ENCODE results near the gene LRRC70.

The LRRC70 gene

GRCh38 chr5:62576570-62577170 is 1.9 kb upstream of the LRRC70 start:
- H3K4me1 ChIP-seq (ENCODE audit: insufficient read depth, low read length, poor library complexity, severe bottlenecking) = peaks cover 59% of the 10 kb centered on the region
- H2AFZ ChIP-seq (ENCODE audit: low read length) = no peak overlapping the region
- H3K27me3 ChIP-seq (ENCODE audit: insufficient read depth, low read length, poor library complexity, severe bottlenecking) = no peaks in the 10 kb centered on the region
- H3K9me2 ChIP-seq (replicated peaks; ENCODE audit: low read depth, low read length) = no peaks in the 10 kb centered on the region
- no peaks in the 10 kb centered on the region for H3F3A ChIP-seq (ENCODE audit: low read depth)
- TF ChIP-seq EZH2phosphoT487 (IDR thresholded peaks at IDR 0.05; ENCODE audit: borderline replicate concordance) (no peak), CTCF (conservative IDR thresholded peaks at IDR 0.05; ENCODE audit: low read length) (no peak)
- no peaks in the 10 kb centered on the region for H3K9me3 ChIP-seq (ENCODE audit: insufficient read depth, low read depth, low read length)
- peak overlapping the region; percentile 79 for H3K4me2 ChIP-seq (ENCODE audit: low read depth, low read length, poor library complexity, severe bottlenecking)
- H3K9ac ChIP-seq (ENCODE audit: low read depth, low read length, poor library complexity, severe bottlenecking) = no peak overlapping the region
- H4K20me1 ChIP-seq (ENCODE audit: insufficient read depth, low read length, poor library complexity, severe bottlenecking) = no peaks in the 10 kb centered on the region
- H3K79me2 ChIP-seq (ENCODE audit: insufficient read depth, low read length) = peaks cover 35% of the 10 kb centered on the region
- no peaks in the 10 kb centered on the region for H3K36me3 ChIP-seq (ENCODE audit: insufficient read depth, low read length)
- no peak overlapping the region for H3K4me3 ChIP-seq (ENCODE audit: low read length, poor library complexity, severe bottlenecking)

GRCh38 chr5:62577488-62577887 is 1.1 kb upstream of the LRRC70 start:
- Histone ChIP-seq H3F3A (ENCODE audit: low read depth) (no peaks in the 10 kb centered on the region), H4K20me1 (ENCODE audit: insufficient read depth, low read length, poor library complexity, severe bottlenecking) (no peaks in the 10 kb centered on the region), H3K9ac (ENCODE audit: low read depth, low read length, poor library complexity, severe bottlenecking) (no peak overlapping the region), H3K36me3 (ENCODE audit: insufficient read depth, low read length) (no peaks in the 10 kb centered on the region), H3K4me1 (ENCODE audit: insufficient read depth, low read length, poor library complexity, severe bottlenecking) (peaks cover 68% of the 10 kb centered on the region), H3K27me3 (ENCODE audit: insufficient read depth, low read length, poor library complexity, severe bottlenecking) (no peaks in the 10 kb centered on the region), H3K4me2 (ENCODE audit: low read depth, low read length, poor library complexity, severe bottlenecking) (peak overlapping the region; percentile 79), H3K9me3 (ENCODE audit: insufficient read depth, low read depth, low read length) (no peaks in the 10 kb centered on the region), H3K9me2 (replicated peaks; ENCODE audit: low read depth, low read length) (no peaks in the 10 kb centered on the region), H3K79me2 (ENCODE audit: insufficient read depth, low read length) (peaks cover 43% of the 10 kb centered on the region), H2AFZ (ENCODE audit: low read length) (no peak overlapping the region), H3K4me3 (ENCODE audit: low read length, poor library complexity, severe bottlenecking) (peak overlapping the region; percentile 1)
- TF ChIP-seq CTCF (conservative IDR thresholded peaks at IDR 0.05; ENCODE audit: low read length) = no peak
- TF ChIP-seq EZH2phosphoT487 (IDR thresholded peaks at IDR 0.05; ENCODE audit: borderline replicate concordance) = no peak

GRCh38 chr5:62579761-62580160 is 1.1 kb downstream of the LRRC70 start:
- TF ChIP-seq EZH2phosphoT487 (IDR thresholded peaks at IDR 0.05; ENCODE audit: borderline replicate concordance) = no peak
- TF ChIP-seq CTCF (conservative IDR thresholded peaks at IDR 0.05; ENCODE audit: low read length) = no peak
- H2AFZ ChIP-seq (ENCODE audit: low read length) = no peak overlapping the region
- peak overlapping the region; percentile 79 for H3K4me2 ChIP-seq (ENCODE audit: low read depth, low read length, poor library complexity, severe bottlenecking)
- no peaks in the 10 kb centered on the region for H3K36me3 ChIP-seq (ENCODE audit: insufficient read depth, low read length)
- peaks cover 65% of the 10 kb centered on the region for H3K79me2 ChIP-seq (ENCODE audit: insufficient read depth, low read length)
- H3K27me3 ChIP-seq (ENCODE audit: insufficient read depth, low read length, poor library complexity, severe bottlenecking) = no peaks in the 10 kb centered on the region
- peak overlapping the region; percentile 78 for H3K4me3 ChIP-seq (ENCODE audit: low read length, poor library complexity, severe bottlenecking)
- H3K4me1 ChIP-seq (ENCODE audit: insufficient read depth, low read length, poor library complexity, severe bottlenecking) = peaks cover 86% of the 10 kb centered on the region
- no peaks in the 10 kb centered on the region for H3K9me3 ChIP-seq (ENCODE audit: insufficient read depth, low read depth, low read length)
- H3F3A ChIP-seq (ENCODE audit: low read depth) = no peaks in the 10 kb centered on the region
- peak overlapping the region; percentile 86 for H3K9ac ChIP-seq (ENCODE audit: low read depth, low read length, poor library complexity, severe bottlenecking)
- H3K9me2 ChIP-seq (replicated peaks; ENCODE audit: low read depth, low read length) = no peaks in the 10 kb centered on the region
- peaks cover 6% of the 10 kb centered on the region for H4K20me1 ChIP-seq (ENCODE audit: insufficient read depth, low read length, poor library complexity, severe bottlenecking)
